HUDEP-2 (cell line): Measurements from ENCODE around the gene SLC25A48.
"Not testable (repeated sequence)": the region's sequence is repeated elsewhere in the genome, so short reads cannot be mapped to it uniquely, and the experiment has no call there.

ENCODE experiments used
- DNase-seq, 76 experiments: peaks; one replicate each; lab custom pipeline; 2025; ENCODE audit not compliant: unreplicated experiment in 76 of 76; lab: John Stamatoyannopoulos, UW

The SLC25A48 gene

GRCh38 chr5:135851915-135852845 lies 17.7 kb downstream of the SLC25A48 start:
- no peak for DNase-seq

GRCh38 chr5:135857630-135858311 lies 23.3 kb downstream of the SLC25A48 start:
- DNase-seq: no peak

- DNase-seq: not testable (repeated sequence)
Observed at GRCh38 chr5:135859186-135859585, 24.7 kb downstream of the SLC25A48 start.

- no peak for DNase-seq
Observed at GRCh38 chr5:135859641-135860040, 25.2 kb downstream of the SLC25A48 start.

GRCh38 chr5:135861641-135862040 lies 27.2 kb downstream of the SLC25A48 start:
- DNase-seq: no peak

- no peak for DNase-seq
Observed at GRCh38 chr5:135862086-135862485, 27.6 kb downstream of the SLC25A48 start.

GRCh38 chr5:135862744-135863143 lies 28.3 kb downstream of the SLC25A48 start:
- DNase-seq: no peak

GRCh38 chr5:135864503-135865435 lies 30.3 kb downstream of the SLC25A48 start:
- DNase-seq: no peak

- no peak for DNase-seq
Observed at GRCh38 chr5:135866016-135866415, 31.6 kb downstream of the SLC25A48 start.

GRCh38 chr5:135867599-135867998 lies 33.1 kb downstream of the SLC25A48 start:
- DNase-seq: no peak

GRCh38 chr5:135868681-135869080 lies 34.2 kb downstream of the SLC25A48 start:
- no peak for DNase-seq

GRCh38 chr5:135869276-135869675 lies 34.8 kb downstream of the SLC25A48 start:
- no peak for DNase-seq

GRCh38 chr5:135869935-135870334 lies 35.5 kb downstream of the SLC25A48 start:
- DNase-seq: no peak

- DNase-seq: no peak
Observed at GRCh38 chr5:135871268-135871915, 36.9 kb downstream of the SLC25A48 start.

- no peak for DNase-seq
Observed at GRCh38 chr5:135873831-135874230, 39.4 kb downstream of the SLC25A48 start.

- DNase-seq: no peak
Observed at GRCh38 chr5:135874461-135874860, 40.0 kb downstream of the SLC25A48 start.

GRCh38 chr5:135875567-135875966 lies 41.1 kb downstream of the SLC25A48 start:
- DNase-seq: no peak

- no peak for DNase-seq
Observed at GRCh38 chr5:135876146-135876545, 41.7 kb downstream of the SLC25A48 start.

GRCh38 chr5:135877570-135878155 lies 43.2 kb downstream of the SLC25A48 start:
- DNase-seq: no peak

- no peak for DNase-seq
Observed at GRCh38 chr5:135878156-135878620, 43.7 kb downstream of the SLC25A48 start.
